Activated CD4-positive, alpha-beta memory T cell treated with anti-CD3 and anti-CD28 coated beads for 36 hours (primary cell): ENCODE data around the gene RELN. TPM values are rescaled to one million over a fixed set of nuclear protein-coding genes. Genes with fewer than 3 reads are reported as not detected.

Experiments
- CTCF ChIA-PET: fragments of 350-600 bp; sonication (Branson Sonifier 250); formaldehyde crosslinking; loops from one replicate; lab custom pipeline; 2021; ENCODE audit warnings: antibody characterized with exemption, inconsistent platforms; lab: Charles Lee
- POLR2A ChIA-PET: fragments of 350-600 bp; sonication (Branson Sonifier 250); formaldehyde crosslinking; loops from one replicate; lab custom pipeline; 2021; ENCODE audit warnings: antibody characterized with exemption; lab: Charles Lee
- DNase-seq: peaks from one replicate; pipeline ENCODE4 v3.0.0-alpha.2; 2020
- H3K27ac Mint-ChIP-seq: one replicate; pipeline ENCODE4 v1.8.0; 2021; ENCODE audit warnings: mixed read lengths
- H3K27me3 Mint-ChIP-seq: one replicate; pipeline ENCODE4 v1.8.0; 2021; ENCODE audit warnings: mixed read lengths
- H3K36me3 Mint-ChIP-seq: one replicate; pipeline ENCODE4 v1.8.0; 2021; ENCODE audit warnings: mixed read lengths
- H3K4me1 Mint-ChIP-seq: one replicate; pipeline ENCODE4 v1.8.0; 2021; ENCODE audit warnings: low read depth, mixed read lengths
- H3K4me3 Mint-ChIP-seq: one replicate; pipeline ENCODE4 v1.8.0; 2021; ENCODE audit warnings: mild to moderate bottlenecking, mixed read lengths
- H3K9me3 Mint-ChIP-seq: one replicate; pipeline ENCODE4 v1.8.0; 2021; ENCODE audit warnings: mixed read lengths
- intact Hi-C: fragments of 100-400 bp; cut with micrococcal nuclease; formaldehyde crosslinking; loops from one replicate; pipeline ENCODE4 v1.15.1; 2023
- total RNA-seq, 2 experiments: library from RNA; stranded (reverse); gene quantifications; one replicate each; pipeline ENCODE4 v1.2.3, GENCODE V29; 2021

RELN gene
- total RNA-seq, 2 experiments from 2014 or later: not detected

- ChIA-PET CTCF (no interaction called here), POLR2A (no interaction called here)
- H3K9me3 Mint-ChIP-seq: no peaks in the 10 kb centered on the region
- intact Hi-C loops: no loop called here
- H3K36me3 Mint-ChIP-seq: no peaks in the 10 kb centered on the region
- peaks cover 17% of the 10 kb centered on the region for H3K27me3 Mint-ChIP-seq
- no peak for DNase-seq
- H3K27ac Mint-ChIP-seq: no peak overlapping the region
- H3K4me1 Mint-ChIP-seq: no peaks in the 10 kb centered on the region
- no peak overlapping the region for H3K4me3 Mint-ChIP-seq
Observed at GRCh38 chr7:103549786-103550185, 439.7 kb downstream of the RELN start.

- POLR2A ChIA-PET: no interaction called here
- peaks cover 15% of the 10 kb centered on the region for H3K27me3 Mint-ChIP-seq
- H3K36me3 Mint-ChIP-seq: no peaks in the 10 kb centered on the region
- DNase-seq: no peak
- no peaks in the 10 kb centered on the region for H3K4me1 Mint-ChIP-seq
- CTCF ChIA-PET: no interaction called here
- intact Hi-C loops: no loop called here
- H3K27ac Mint-ChIP-seq: no peak overlapping the region
- H3K4me3 Mint-ChIP-seq: no peak overlapping the region
- no peaks in the 10 kb centered on the region for H3K9me3 Mint-ChIP-seq
Observed at GRCh38 chr7:103547451-103548284, 441.8 kb downstream of the RELN start.

DNA sequence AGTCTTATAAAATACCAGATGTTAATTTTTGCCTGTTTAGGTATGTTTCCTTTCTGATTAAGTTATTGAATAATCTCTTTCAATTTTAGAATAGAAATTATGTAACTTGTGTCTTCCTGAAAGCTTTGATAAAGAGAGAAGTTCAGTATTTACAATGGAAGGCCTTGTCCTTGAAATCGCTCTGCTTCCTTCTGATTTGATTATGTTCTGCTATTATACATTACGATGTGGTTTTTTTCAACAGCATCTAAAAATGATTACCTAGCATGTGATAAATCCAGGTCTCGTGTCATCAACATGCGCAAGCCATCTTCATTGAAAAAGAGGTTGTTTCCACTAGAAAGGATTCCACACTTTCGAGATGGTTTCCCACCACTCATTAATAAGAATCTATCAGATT lies 447.0 kb downstream of the RELN start:
- intact Hi-C loops: no loop called here
- DNase-seq: no peak
- H3K4me3 Mint-ChIP-seq: no peak overlapping the region
- H3K36me3 Mint-ChIP-seq: no peaks in the 10 kb centered on the region
- CTCF ChIA-PET: no interaction called here
- no peaks in the 10 kb centered on the region for H3K9me3 Mint-ChIP-seq
- H3K4me1 Mint-ChIP-seq: no peaks in the 10 kb centered on the region
- H3K27ac Mint-ChIP-seq: no peak overlapping the region
- POLR2A ChIA-PET: no interaction called here
- H3K27me3 Mint-ChIP-seq: peaks cover 8% of the 10 kb centered on the region

- ChIA-PET CTCF (no interaction called here), POLR2A (no interaction called here)
- intact Hi-C loops: no loop called here
- Mint-ChIP-seq H3K4me3 (no peak overlapping the region), H3K9me3 (no peaks in the 10 kb centered on the region), H3K4me1 (no peaks in the 10 kb centered on the region), H3K27me3 (peaks cover 10% of the 10 kb centered on the region), H3K36me3 (no peaks in the 10 kb centered on the region), H3K27ac (no peak overlapping the region)
- DNase-seq: no peak
Observed at GRCh38 chr7:103541947-103542346, 447.5 kb downstream of the RELN start.

GRCh38 chr7:103541026-103541425 lies 448.4 kb downstream of the RELN start:
- no peaks in the 10 kb centered on the region for H3K9me3 Mint-ChIP-seq
- no peak overlapping the region for H3K4me3 Mint-ChIP-seq
- no peaks in the 10 kb centered on the region for H3K4me1 Mint-ChIP-seq
- no peak for DNase-seq
- ChIA-PET POLR2A (no interaction called here), CTCF (no interaction called here)
- H3K36me3 Mint-ChIP-seq: no peaks in the 10 kb centered on the region
- no peak overlapping the region for H3K27ac Mint-ChIP-seq
- peaks cover 4% of the 10 kb centered on the region for H3K27me3 Mint-ChIP-seq
- intact Hi-C loops: no loop called here

DNA sequence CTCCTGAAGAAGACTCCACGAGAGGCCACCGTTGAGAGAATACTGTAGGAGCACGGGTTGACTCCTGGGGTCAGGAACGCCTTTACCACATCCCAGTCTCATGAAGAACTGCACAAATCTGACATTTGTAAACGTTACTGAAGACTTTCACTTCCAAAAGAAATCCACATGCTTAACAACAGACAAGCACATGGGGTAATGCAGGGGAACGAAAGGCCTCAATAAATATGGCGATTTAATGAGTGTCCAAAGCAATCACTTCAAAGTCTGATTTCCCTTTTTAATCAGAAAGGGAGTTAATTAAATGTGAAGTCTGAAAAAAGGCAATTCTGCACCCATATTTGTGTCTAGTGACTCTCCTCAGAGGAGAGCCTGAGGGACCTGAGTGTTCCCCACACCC lies 449.1 kb downstream of the RELN start:
- DNase-seq: no peak
- no peaks in the 10 kb centered on the region for H3K4me1 Mint-ChIP-seq
- CTCF ChIA-PET: no interaction called here
- H3K9me3 Mint-ChIP-seq: no peaks in the 10 kb centered on the region
- peaks cover 2% of the 10 kb centered on the region for H3K27me3 Mint-ChIP-seq
- intact Hi-C loops: no loop called here
- no peaks in the 10 kb centered on the region for H3K36me3 Mint-ChIP-seq
- H3K4me3 Mint-ChIP-seq: no peak overlapping the region
- no peak overlapping the region for H3K27ac Mint-ChIP-seq
- POLR2A ChIA-PET: no interaction called here

DNA sequence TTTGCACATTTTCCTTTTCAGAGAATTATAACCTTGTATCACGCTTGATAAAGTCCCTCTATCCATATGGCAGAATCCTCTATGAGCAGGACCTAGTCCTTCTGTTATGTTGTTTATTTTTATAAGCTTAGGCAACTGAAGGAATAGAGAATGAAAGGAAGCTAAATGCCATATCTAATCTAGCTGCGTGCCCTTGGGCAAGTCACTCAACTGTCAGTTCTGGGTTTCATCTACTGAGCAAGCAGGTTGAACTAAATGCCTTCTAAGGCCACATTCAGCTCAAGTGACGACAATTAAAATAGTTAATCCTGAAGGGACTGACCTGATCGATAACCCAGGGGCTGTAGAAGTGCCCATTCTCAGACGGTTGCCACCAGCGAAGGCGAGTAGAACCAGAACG lies 449.6 kb downstream of the RELN start:
- peaks cover 2% of the 10 kb centered on the region for H3K27me3 Mint-ChIP-seq
- intact Hi-C loops: no loop called here
- ChIA-PET POLR2A (no interaction called here), CTCF (no interaction called here)
- no peaks in the 10 kb centered on the region for H3K36me3 Mint-ChIP-seq
- H3K4me3 Mint-ChIP-seq: no peak overlapping the region
- H3K27ac Mint-ChIP-seq: no peak overlapping the region
- DNase-seq: no peak
- H3K9me3 Mint-ChIP-seq: no peaks in the 10 kb centered on the region
- no peaks in the 10 kb centered on the region for H3K4me1 Mint-ChIP-seq

DNA sequence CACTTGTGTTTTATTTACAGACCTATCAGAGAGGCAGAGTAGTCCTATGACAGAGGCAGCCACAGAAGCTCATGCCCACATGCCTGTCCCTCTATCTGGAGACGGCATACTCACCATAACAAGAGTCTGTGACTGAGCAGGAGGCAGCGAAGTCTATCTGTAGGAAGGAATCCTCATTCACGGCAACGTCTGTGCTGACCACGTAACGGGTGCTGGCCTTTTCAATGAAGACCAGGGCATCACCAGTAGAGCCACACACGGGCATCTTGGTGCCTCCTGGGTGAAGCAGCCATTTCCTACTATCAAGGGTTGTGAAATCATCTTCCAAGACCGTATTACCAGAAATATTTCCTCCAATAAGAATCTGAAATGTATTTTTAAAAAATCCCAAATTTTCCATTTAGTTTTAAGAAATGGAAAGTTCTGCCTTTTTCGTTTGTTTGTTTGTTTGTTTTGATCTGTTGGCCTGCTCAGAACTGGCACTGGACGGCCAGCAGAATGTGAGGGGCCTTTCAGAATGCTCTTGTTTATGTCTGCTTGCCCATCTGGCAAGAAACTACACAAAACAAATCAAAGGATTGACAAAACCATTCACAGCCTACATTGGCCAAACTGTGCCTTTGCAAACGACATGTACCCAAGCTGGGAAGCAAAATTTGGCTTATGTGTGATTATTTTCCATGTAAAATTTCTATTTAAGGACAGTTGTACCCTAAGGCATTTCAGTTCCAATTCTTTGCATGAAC lies 450.3 kb downstream of the RELN start:
- DNase-seq: no peak
- POLR2A ChIA-PET: no interaction called here
- Mint-ChIP-seq H3K4me1 (no peaks in the 10 kb centered on the region), H3K27ac (no peak overlapping the region), H3K27me3 (peaks cover 2% of the 10 kb centered on the region), H3K4me3 (no peak overlapping the region), H3K9me3 (no peaks in the 10 kb centered on the region), H3K36me3 (no peaks in the 10 kb centered on the region)
- CTCF ChIA-PET: no interaction called here
- intact Hi-C loops: no loop called here

- DNase-seq: no peak
- POLR2A ChIA-PET: no interaction called here
- H3K4me1 Mint-ChIP-seq: no peaks in the 10 kb centered on the region
- H3K9me3 Mint-ChIP-seq: no peaks in the 10 kb centered on the region
- intact Hi-C loops: no loop called here
- no peaks in the 10 kb centered on the region for H3K36me3 Mint-ChIP-seq
- peaks cover 3% of the 10 kb centered on the region for H3K27me3 Mint-ChIP-seq
- CTCF ChIA-PET: interaction anchor here (0.6 kb wide), 1 partner anchor 39 kb away, joined by 4 read pairs; no protein-coding TSS in a partner anchor
- H3K4me3 Mint-ChIP-seq: no peak overlapping the region
- no peak overlapping the region for H3K27ac Mint-ChIP-seq
Observed at GRCh38 chr7:103533761-103534160, 455.7 kb downstream of the RELN start.

DNA sequence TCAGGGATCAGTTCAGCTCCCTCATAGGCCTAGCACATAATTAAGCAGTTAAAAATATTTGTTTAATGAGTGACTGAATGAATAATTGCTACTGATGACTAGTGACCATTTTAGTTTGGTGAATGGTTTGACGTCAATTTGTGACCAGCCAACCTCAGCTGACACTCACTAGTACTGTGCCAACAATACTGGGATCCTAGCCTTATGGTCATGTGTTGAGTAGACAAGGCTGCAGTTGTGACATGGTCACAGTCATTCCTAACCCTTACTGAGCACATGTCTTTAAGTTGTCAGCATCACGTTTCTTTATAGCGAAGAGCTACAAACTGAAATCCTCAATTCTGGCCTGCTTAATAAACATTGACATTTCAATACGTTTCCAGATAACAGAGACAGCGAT lies 456.5 kb downstream of the RELN start:
- Mint-ChIP-seq H3K36me3 (no peaks in the 10 kb centered on the region), H3K4me1 (no peaks in the 10 kb centered on the region), H3K4me3 (no peak overlapping the region), H3K27me3 (peaks cover 3% of the 10 kb centered on the region), H3K27ac (no peak overlapping the region), H3K9me3 (no peaks in the 10 kb centered on the region)
- ChIA-PET POLR2A (no interaction called here), CTCF (interaction anchor here (0.6 to 0.7 kb wide), 2 partner anchors 40 to 124 kb away, joined by 3 to 4 read pairs; no protein-coding TSS in a partner anchor)
- DNase-seq: no peak
- intact Hi-C loops: no loop called here

- POLR2A ChIA-PET: no interaction called here
- CTCF ChIA-PET: no interaction called here
- intact Hi-C loops: no loop called here
- Mint-ChIP-seq H3K4me3 (no peak overlapping the region), H3K4me1 (no peaks in the 10 kb centered on the region), H3K27me3 (peaks cover 9% of the 10 kb centered on the region), H3K27ac (no peak overlapping the region), H3K9me3 (no peaks in the 10 kb centered on the region), H3K36me3 (no peaks in the 10 kb centered on the region)
- DNase-seq: no peak
Observed at GRCh38 chr7:103528152-103528551, 461.3 kb downstream of the RELN start.

- H3K27ac Mint-ChIP-seq: no peak overlapping the region
- DNase-seq: no peak
- H3K27me3 Mint-ChIP-seq: peaks cover 9% of the 10 kb centered on the region
- H3K4me1 Mint-ChIP-seq: no peaks in the 10 kb centered on the region
- ChIA-PET CTCF (no interaction called here), POLR2A (no interaction called here)
- intact Hi-C loops: no loop called here
- H3K9me3 Mint-ChIP-seq: no peaks in the 10 kb centered on the region
- H3K4me3 Mint-ChIP-seq: no peak overlapping the region
- no peaks in the 10 kb centered on the region for H3K36me3 Mint-ChIP-seq
Observed at GRCh38 chr7:103525937-103526336, 463.5 kb downstream of the RELN start.
